H9 (cell line): ENCODE results near the gene CTXN1. TPM values are rescaled to one million over a fixed set of nuclear protein-coding genes. Genes with fewer than 3 reads are reported as not detected.

Source experiments
- DNase-seq: peaks from one replicate; pipeline ENCODE4 v3.0.0-alpha.2; 2017
- H2AFZ ChIP-seq: one replicate; pipeline ENCODE4 v1.6.1; 2013; ENCODE audit warnings: mild to moderate bottlenecking, low read length, control low read depth, moderate library complexity
- H2AK5ac ChIP-seq: 2 replicates; pipeline ENCODE4 v1.6.1; 2013; ENCODE audit warnings: low read length, control low read depth, mixed read lengths; ENCODE audit not compliant: insufficient read length
- H2BK120ac ChIP-seq: one replicate; pipeline ENCODE4 v1.6.1; 2013; ENCODE audit warnings: low read depth, mild to moderate bottlenecking, low read length, control low read depth, inconsistent platforms; ENCODE audit not compliant: poor library complexity, severe bottlenecking
- H2BK12ac ChIP-seq: 2 replicates; pipeline ENCODE4 v1.6.1; 2013; ENCODE audit warnings: low read length, control low read depth, mixed read lengths, low read depth; ENCODE audit not compliant: insufficient read length
- H2BK15ac ChIP-seq: 2 replicates; pipeline ENCODE4 v1.6.1; 2013; ENCODE audit warnings: low read depth, low read length, control low read depth
- H2BK20ac ChIP-seq: one replicate; pipeline ENCODE4 v1.6.1; 2013; ENCODE audit warnings: low read depth, mild to moderate bottlenecking, low read length, control low read depth, inconsistent platforms; ENCODE audit not compliant: poor library complexity, severe bottlenecking
- H2BK5ac ChIP-seq: 2 replicates; pipeline ENCODE4 v1.6.1; 2013; ENCODE audit warnings: low read length, control low read depth, mixed read lengths; ENCODE audit not compliant: insufficient read length
- H3K14ac ChIP-seq: 2 replicates; pipeline ENCODE4 v1.6.1; 2013; ENCODE audit warnings: low read length, control low read depth; ENCODE audit not compliant: insufficient read depth
- H3K18ac ChIP-seq: 2 replicates; pipeline ENCODE4 v1.6.1; 2013; ENCODE audit warnings: low read depth, mild to moderate bottlenecking, mixed read lengths, low read length, control low read depth; ENCODE audit not compliant: insufficient read length
- H3K23ac ChIP-seq: 2 replicates; pipeline ENCODE4 v1.6.1; 2013; ENCODE audit warnings: low read length, control low read depth, mixed read lengths, low read depth; ENCODE audit not compliant: insufficient read length
- H3K23me2 ChIP-seq: 2 replicates; pipeline ENCODE4 v1.6.1; 2013; ENCODE audit warnings: low read depth, mild to moderate bottlenecking, mixed read lengths, low read length, control low read depth; ENCODE audit not compliant: insufficient read length, poor library complexity, severe bottlenecking
- H3K27ac ChIP-seq: 2 replicates; pipeline ENCODE4 v1.5.1; 2013; ENCODE audit warnings: low read length, control low read depth, mixed read lengths, low read depth; ENCODE audit not compliant: insufficient read length
- H3K27me3 ChIP-seq: 2 replicates; pipeline ENCODE4 v1.6.1; 2013; ENCODE audit warnings: low read length, control low read depth, inconsistent platforms; ENCODE audit not compliant: insufficient read depth
- H3K4ac ChIP-seq: 2 replicates; pipeline ENCODE4 v1.6.1; 2013; ENCODE audit warnings: low read depth, mild to moderate bottlenecking, control low read depth, inconsistent platforms, low read length, moderate library complexity
- H3K4me1 ChIP-seq: 2 replicates; pipeline ENCODE4 v1.6.1; 2013; ENCODE audit warnings: low read length, control low read depth, inconsistent platforms; ENCODE audit not compliant: insufficient read depth
- H3K4me2 ChIP-seq: 2 replicates; pipeline ENCODE4 v1.6.1; 2013; ENCODE audit warnings: low read length, control low read depth, mixed read lengths; ENCODE audit not compliant: insufficient read length, insufficient read depth
- H3K56ac ChIP-seq: 2 replicates; pipeline ENCODE4 v1.6.1; 2013; ENCODE audit warnings: low read depth, mild to moderate bottlenecking, mixed read lengths, low read length, control low read depth; ENCODE audit not compliant: insufficient read length
- H3K79me1 ChIP-seq: 2 replicates; pipeline ENCODE4 v1.6.1; 2013; ENCODE audit warnings: low read depth, mild to moderate bottlenecking, moderate library complexity, low read length, control low read depth, inconsistent platforms; ENCODE audit not compliant: insufficient read depth, poor library complexity, severe bottlenecking
- H3K79me2 ChIP-seq: 2 replicates; pipeline ENCODE4 v1.6.1; 2013; ENCODE audit warnings: low read length, control low read depth, inconsistent platforms; ENCODE audit not compliant: insufficient read depth
- H3K9ac ChIP-seq: 2 replicates; pipeline ENCODE4 v1.6.1; 2013; ENCODE audit warnings: low read length, control low read depth, mixed read lengths; ENCODE audit not compliant: insufficient read length; ENCODE audit errors: extremely low read depth
- H3K9me3 ChIP-seq: one replicate; pipeline ENCODE4 v1.6.1; 2013; ENCODE audit warnings: low read depth, low read length, inconsistent platforms; ENCODE audit not compliant: control insufficient read depth
- H3T11ph ChIP-seq: one replicate; pipeline ENCODE4 v1.6.1; 2013; ENCODE audit warnings: mild to moderate bottlenecking, low read length, control low read depth, inconsistent platforms
- H4K20me1 ChIP-seq: one replicate; pipeline ENCODE4 v1.6.1; 2013; ENCODE audit not compliant: control insufficient read depth, insufficient read length, insufficient read depth
- H4K5ac ChIP-seq: 2 replicates; pipeline ENCODE4 v1.6.1; 2013; ENCODE audit warnings: low read depth, mild to moderate bottlenecking, mixed read lengths, low read length, control low read depth; ENCODE audit not compliant: insufficient read length
- H4K8ac ChIP-seq: replicated peaks from 2 replicates; pipeline ENCODE4 v1.6.1; 2013; ENCODE audit warnings: low read length, control low read depth, mixed read lengths, low read depth; ENCODE audit not compliant: insufficient read length
- H4K91ac ChIP-seq: 2 replicates; pipeline ENCODE4 v1.6.1; 2013; ENCODE audit warnings: low read depth, mild to moderate bottlenecking, moderate library complexity, mixed read lengths, low read length, control low read depth; ENCODE audit not compliant: insufficient read length
- H3K27ac Mint-ChIP-seq, 3 experiments: 2 replicates in 2 of 3; 3 replicates in 1 of 3; pipeline ENCODE4 v1.8.0; 2020 to 2021; ENCODE audit warnings: mixed read lengths in 3 of 3, mild to moderate bottlenecking in 1 of 3, moderate library complexity in 1 of 3
- H3K27me3 Mint-ChIP-seq: 2 replicates; pipeline ENCODE4 v1.8.0; 2021; ENCODE audit warnings: low read depth, mild to moderate bottlenecking, moderate library complexity, mixed read lengths
- H3K36me3 Mint-ChIP-seq, 3 experiments: 2 replicates in 2 of 3; 3 replicates in 1 of 3; pipeline ENCODE4 v1.8.0; 2020 to 2021; ENCODE audit warnings: low read depth in 3 of 3, mixed read lengths in 3 of 3; ENCODE audit not compliant: insufficient read depth in 1 of 3
- H3K4me1 Mint-ChIP-seq, 2 experiments: 2 replicates each; pipeline ENCODE4 v1.8.0; 2020; ENCODE audit warnings: mixed read lengths in 2 of 2
- H3K4me3 Mint-ChIP-seq, 2 experiments: 2 replicates in 1 of 2; 3 replicates in 1 of 2; pipeline ENCODE4 v1.8.0; 2020 to 2021; ENCODE audit warnings: mild to moderate bottlenecking in 2 of 2, mixed read lengths in 2 of 2, moderate library complexity in 1 of 2
- H3K9me3 Mint-ChIP-seq, 2 experiments: 2 replicates in 1 of 2; 3 replicates in 1 of 2; pipeline ENCODE4 v1.8.0; 2020; ENCODE audit warnings: mild to moderate bottlenecking in 2 of 2, mixed read lengths in 2 of 2, moderate library complexity in 1 of 2
- CTCF ChIP-seq: fragments of 200-600 bp; sonication (generic); conservative IDR thresholded peaks from 3 replicates; pipeline ENCODE4 v1.8.0; 2021; ENCODE audit warnings: antibody characterized with exemption, mild to moderate bottlenecking
- WGBS: extraction: QIAGEN DNeasy Blood & Tissue Kit; methylation state at CpG from one replicate; pipeline ENCODE4 v1.1.7; 2013; ENCODE audit warnings: missing lambda C conversion rate, low lambda C conversion rate, mixed read lengths; ENCODE audit not compliant: insufficient read length; ENCODE audit errors: extremely low coverage; 5-methylcytosine and 5-hydroxymethylcytosine counted together
- total RNA-seq: library from RNA; stranded (reverse); gene quantifications from 2 replicates; pipeline ENCODE4 v1.2.1, GENCODE V29; 2021

The CTXN1 gene
- total RNA-seq, 1 experiment from 2014 or later, result 22.7 TPM

GRCh38 chr19:7913652-7914051, 12.3 kb downstream of the CTXN1 start:
- DNase-seq, result no peak
- Histone ChIP-seq H3K4me1 (no peaks in the 10 kb centered on the region), H3K79me1 (no peaks in the 10 kb centered on the region), H3K27me3 (peaks cover 16% of the 10 kb centered on the region; the same call in 1 of the 2 replicates), H3T11ph (no peak overlapping the region), H3K56ac (no peak overlapping the region), H3K4ac (no peak overlapping the region), H3K4me2 (no peak overlapping the region), H3K9me3 (no peaks in the 10 kb centered on the region), H2AK5ac (no peak overlapping the region), H3K14ac (no peak overlapping the region), H3K23me2 (peaks cover 12% of the 10 kb centered on the region), H3K27ac (no peak overlapping the region), H2BK120ac (no peak overlapping the region), H2AFZ (no peak overlapping the region), H2BK5ac (no peak overlapping the region), H2BK15ac (no peak overlapping the region), H3K79me2 (no peaks in the 10 kb centered on the region), H2BK20ac (no peak overlapping the region), H3K23ac (no peak overlapping the region), H4K91ac (no peak overlapping the region), H2BK12ac (no peak overlapping the region), H4K5ac (no peak overlapping the region), H4K8ac (no peak overlapping the region), H4K20me1 (no peaks in the 10 kb centered on the region), H3K18ac (no peak overlapping the region), H3K9ac (no peak overlapping the region)
- no peak overlapping the region for H3K27ac Mint-ChIP-seq
- H3K36me3 Mint-ChIP-seq, result peaks cover 15 to 28% (median 24%) of the 10 kb centered on the region in 3 experiments; a peak in 6 of 7 replicates
- peaks cover 46% of the 10 kb centered on the region for H3K27me3 Mint-ChIP-seq
- peaks cover 11 to 16% of the 10 kb centered on the region in 2 experiments; a peak in 3 of 4 replicates for H3K4me1 Mint-ChIP-seq
- TF ChIP-seq CTCF, result no peak
- H3K9me3 Mint-ChIP-seq, result no peaks in the 10 kb centered on the region
- H3K4me3 Mint-ChIP-seq, result peak overlapping the region in 1 of 2 experiments; percentile 26; a peak in 1 of 5 replicates
- no CpG with 5 or more reads among the region's 10 CpGs for WGBS
